ENCODE results near the gene KRTAP2-4. TPM values are rescaled to one million over a fixed set of nuclear protein-coding genes. Genes with fewer than 3 reads are reported as not detected.
"Not testable (repeated sequence)": the region's sequence is repeated elsewhere in the genome, so short reads cannot be mapped to it uniquely, and the experiment has no call there.

KRTAP2-4 gene
- not detected for polyA plus RNA-seq (2013, experiment 1 of 2; ENCODE audit: insufficient read length)
- polyA plus RNA-seq (2013, experiment 2 of 2; ENCODE audit: insufficient read length): 0.18 TPM

- DNase-seq: peak; percentile 91
Measured at GRCh38 chr17:41065829-41066624, at the start of gene KRTAP2-4. KRTAP2-4 (minus strand) TSS chr17:41065879; CDS start chr17:41065845, 34 bp downstream.

- no peak for DNase-seq
Measured at GRCh38 chr17:41111151-41111885, 45.6 kb upstream of the KRTAP2-4 start.

GRCh38 chr17:41108728-41109386, 43.2 kb upstream of the KRTAP2-4 start:
- DNase-seq: not testable (repeated sequence)

GRCh38 chr17:41107941-41108450, 42.3 kb upstream of the KRTAP2-4 start:
- peak; percentile 53 for DNase-seq

DNA sequence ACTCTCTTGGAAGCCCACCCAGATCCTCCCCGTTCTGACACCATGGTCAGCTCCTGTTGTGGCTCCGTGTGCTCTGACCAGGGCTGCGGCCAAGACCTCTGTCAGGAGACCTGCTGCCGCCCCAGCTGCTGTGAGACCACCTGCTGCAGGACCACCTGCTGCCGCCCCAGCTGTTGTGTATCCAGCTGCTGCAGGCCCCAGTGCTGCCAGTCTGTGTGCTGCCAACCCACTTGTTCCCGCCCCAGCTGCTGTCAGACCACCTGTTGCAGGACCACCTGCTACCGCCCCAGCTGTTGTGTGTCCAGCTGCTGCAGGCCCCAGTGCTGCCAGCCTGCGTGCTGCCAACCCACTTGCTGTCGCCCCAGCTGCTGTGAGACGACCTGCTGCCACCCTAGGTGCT, 39.7 kb upstream of the KRTAP2-4 start, which contains the start of gene KRTAP4-9:
TSS of gene KRTAP4-9 (plus strand) at position 43 of the 400 bp plus-strand sequence. CDS start at position 43, 0 bp downstream.
- not testable (repeated sequence) for DNase-seq

DNA sequence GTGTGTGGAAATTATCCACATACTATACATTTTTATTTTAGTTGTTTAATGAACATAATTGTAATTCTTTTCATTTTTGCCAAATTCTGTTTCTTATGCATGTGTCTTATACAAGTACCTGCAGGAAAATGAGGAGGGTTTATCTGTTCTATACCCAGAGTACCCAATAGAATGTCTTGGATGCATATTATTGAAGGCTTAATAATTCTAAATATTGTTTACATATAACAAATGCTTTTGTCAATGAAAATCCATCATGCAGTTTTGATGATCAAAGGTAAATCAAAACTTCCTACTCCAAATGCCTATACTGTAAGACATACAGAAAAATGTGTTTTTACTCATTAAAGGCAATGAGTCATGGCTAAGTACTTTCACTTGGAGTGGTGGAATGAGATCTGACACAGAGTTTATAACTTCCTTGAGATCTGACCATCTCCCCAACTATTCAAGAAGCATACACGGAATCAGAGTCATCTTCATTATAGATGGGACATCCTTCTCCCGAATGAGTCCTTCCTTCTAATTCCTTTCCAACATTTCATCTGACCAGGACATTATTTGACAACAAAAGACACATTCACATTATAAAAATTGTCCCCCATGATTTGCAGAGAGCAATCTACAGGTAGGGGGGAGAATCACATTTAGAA, 38.8 kb upstream of the KRTAP2-4 start:
- peak; percentile 89 for DNase-seq

DNA sequence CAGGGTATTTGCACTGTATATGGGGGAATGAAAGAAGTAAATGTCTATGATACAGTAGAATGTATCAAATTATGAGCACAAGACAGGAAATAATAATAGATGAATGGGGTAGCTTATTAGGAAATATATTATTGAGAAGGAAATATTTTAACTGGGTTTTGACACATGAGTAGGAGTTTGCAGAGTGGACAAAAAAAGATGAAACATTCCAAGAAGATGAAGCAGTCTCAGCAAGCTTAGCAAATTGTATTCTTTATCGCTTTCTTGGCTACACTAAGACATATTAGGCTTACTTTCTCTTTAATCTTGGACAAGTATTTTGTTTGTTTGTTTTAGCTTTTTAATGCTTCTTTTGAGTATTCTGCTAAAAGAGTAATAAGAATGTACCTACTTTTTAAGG, 38.2 kb upstream of the KRTAP2-4 start:
- DNase-seq: peak; percentile 24

- DNase-seq: no peak
Measured at GRCh38 chr17:41101586-41102259, 36.0 kb upstream of the KRTAP2-4 start, which contains the start of gene KRTAP4-16. KRTAP4-16 (minus strand) TSS chr17:41102209; CDS start chr17:41102209, 0 bp downstream.

DNA sequence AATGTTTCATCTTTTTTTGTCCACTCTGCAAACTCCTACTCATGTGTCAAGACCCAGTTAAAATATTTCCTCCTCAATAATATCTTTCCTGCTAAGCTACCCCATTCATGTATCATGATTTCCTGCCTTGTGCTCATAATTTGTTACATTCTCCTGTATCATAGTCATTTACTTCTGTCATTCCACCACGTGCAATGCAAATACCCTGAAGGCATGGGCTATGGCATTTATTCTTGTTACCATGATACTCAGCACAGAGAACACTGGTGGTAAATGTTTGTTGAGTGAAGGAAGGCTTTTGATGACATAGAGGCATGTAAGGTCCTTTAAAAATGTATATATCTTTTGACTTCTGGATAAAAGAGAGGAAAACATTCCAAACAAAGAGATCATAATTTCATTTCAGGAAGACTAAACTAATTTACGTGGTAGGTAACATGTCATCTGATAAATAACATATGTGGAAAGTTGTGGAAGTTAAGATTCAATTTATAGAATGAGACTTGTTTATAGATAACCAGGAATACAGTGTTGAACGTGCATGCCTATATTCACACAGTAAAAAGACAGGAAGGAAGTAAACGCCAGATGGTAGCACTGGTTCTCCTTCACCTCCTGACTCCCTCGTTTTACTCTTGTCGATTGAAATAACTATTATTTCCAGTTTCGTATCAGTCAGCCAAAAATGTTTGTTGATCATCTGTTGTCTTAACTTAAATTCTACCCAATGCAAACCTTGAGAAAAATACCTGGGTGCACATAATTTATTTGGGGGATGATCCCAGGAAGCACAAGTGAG, 34.2 kb upstream of the KRTAP2-4 start:
- DNase-seq: peak; percentile 95

DNA sequence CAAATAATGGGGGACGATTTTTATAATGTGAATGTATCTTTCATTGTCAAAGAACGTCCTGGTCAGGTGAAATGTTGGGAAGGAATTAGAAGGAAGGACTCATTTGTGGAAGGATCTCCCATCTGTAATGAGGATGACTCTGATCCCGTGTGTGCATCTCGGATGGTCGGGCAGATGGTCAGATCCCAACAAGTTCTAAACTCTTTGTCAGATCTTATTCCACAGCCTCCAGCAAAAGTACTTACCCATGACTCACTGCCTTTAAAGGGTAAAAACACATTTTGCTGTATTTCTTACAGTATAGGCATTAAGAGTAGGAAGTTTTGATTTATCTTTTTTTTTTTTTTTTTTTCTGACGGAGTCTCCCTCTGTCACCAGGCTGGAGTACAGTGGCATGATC, 32.8 kb upstream of the KRTAP2-4 start:
- DNase-seq: peak; percentile 79

DNA sequence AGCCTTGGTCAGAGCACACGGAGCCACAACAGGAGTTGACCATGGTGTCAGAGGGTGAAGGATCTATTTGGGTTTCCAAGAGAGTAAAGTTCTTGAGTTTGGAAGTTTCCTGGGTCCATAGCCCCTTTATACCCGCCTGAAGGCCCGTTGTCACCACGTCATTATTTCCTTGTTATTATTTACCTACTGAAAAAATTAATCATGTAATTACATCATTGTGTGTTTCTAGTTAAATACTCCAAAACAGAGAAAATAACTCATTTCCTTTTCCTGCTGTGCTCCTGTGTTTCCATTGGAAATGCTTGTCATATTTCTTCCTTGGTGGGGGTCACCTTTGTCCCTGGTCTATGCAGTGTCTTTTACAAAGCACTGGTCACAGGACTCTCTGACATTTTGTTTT, 32.4 kb upstream of the KRTAP2-4 start, which contains the start of gene KRTAP4-8:
TSS of gene KRTAP4-8 (minus strand) at position 101 of the 400 bp plus-strand sequence. CDS start at position 43, 58 bp downstream.
- peak; percentile 7 for DNase-seq

GRCh38 chr17:41096055-41096454, 30.4 kb upstream of the KRTAP2-4 start:
- no peak for DNase-seq

DNA sequence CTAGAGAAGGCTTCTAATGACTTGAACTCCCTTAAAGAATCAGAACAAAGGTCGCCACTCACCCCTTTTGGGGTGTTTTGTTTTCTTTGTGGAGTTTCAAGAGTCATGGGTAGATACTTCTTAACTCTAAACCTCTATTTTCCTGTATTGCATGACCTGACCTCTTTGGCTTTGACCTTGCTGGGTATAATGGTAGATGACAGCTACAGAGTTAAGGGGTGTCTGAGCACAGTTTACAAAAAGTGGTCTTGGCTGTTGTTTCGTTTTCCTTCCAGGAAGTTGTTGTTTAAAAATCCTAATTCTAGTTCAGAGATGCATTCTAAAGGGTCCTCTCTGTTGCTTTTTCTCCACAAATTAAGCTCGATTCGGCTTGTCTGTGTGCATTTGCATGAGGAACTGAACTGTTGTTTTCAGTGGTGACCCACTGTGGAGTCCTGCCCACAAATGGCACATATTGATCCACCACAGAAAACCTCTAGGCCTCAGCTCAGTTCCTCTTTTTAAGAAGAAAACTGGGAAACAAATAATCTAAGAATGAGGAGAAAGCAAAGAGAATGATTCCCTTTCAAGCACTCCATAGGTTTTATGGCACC, 23.2 kb upstream of the KRTAP2-4 start:
- DNase-seq: not testable (repeated sequence)

DNA sequence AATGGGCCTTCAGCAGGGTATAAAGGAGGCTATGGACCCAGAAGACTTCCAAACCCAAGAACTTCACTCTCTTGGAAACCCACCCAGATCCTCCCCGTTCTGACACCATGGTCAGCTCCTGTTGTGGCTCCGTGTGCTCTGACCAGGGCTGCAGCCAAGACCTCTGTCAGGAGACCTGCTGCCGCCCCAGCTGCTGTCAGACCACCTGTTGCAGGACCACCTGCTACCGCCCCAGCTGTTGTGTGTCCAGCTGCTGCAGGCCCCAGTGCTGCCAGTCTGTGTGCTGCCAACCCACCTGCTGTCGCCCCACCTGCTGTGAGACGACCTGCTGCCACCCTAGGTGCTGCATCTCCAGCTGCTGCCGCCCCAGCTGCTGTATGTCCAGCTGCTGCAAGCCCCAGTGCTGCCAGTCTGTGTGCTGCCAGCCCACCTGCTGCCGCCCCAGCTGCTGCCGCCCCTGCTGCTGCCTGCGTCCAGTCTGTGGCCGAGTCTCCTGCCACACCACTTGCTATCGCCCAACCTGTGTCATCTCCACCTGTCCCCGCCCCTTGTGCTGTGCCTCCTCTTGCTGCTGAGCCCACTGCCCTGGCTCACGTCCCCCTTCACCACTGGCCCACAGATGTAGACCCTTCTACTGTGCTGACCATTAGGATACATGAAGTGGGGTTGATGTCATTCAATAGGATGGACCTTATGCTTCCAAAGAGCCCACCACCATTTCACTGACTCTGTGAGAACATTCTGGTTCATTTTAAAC, 18.6 kb upstream of the KRTAP2-4 start, which contains the start of gene KRTAP4-7:
TSS of gene KRTAP4-7 (plus strand) at position 51 of the 757 bp plus-strand sequence. CDS start at position 108, 57 bp downstream.
- not testable (repeated sequence) for DNase-seq

DNA sequence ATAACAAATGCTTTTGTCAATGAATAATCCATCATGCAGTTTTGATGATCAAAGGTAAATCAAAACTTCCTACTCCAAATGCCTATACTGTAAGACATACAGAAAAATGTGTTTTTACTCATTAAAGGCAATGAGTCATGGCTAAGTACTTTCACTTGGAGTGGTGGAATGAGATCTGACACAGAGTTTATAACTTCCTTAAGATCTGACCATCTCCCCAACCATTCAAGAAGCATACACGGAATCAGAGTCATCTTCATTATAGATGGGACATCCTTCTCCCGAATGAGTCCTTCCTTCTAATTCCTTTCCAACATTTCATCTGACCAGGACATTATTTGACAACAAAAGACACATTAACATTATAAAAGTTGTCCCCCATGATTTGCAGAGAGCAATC, 17.7 kb upstream of the KRTAP2-4 start:
- peak; percentile 86 for DNase-seq

GRCh38 chr17:41082626-41083025, 16.9 kb upstream of the KRTAP2-4 start:
- DNase-seq: no peak

DNA sequence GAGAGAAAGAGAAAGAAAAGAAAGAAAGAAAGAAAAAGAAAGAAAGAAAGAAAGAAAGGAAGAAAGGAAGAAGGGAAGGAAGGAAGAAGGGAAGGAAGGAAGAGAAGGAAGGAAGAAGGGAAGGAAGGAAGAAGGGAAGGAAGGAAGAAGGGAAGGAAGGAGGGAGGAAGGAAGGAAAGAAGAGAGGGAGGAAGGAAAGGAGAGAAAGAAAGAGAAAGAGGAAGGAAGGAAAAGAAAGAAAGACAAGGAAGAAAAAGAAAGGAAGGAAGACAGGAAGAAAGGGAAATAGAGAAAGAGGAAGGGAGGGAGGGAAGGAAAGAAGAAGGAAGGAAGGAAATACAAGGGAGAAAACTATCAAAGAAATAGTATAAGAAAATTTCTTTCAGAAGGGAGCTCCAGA, 11.1 kb upstream of the KRTAP2-4 start:
- no peak for DNase-seq

- no peak for DNase-seq
Measured at GRCh38 chr17:41073676-41074075, 8.0 kb upstream of the KRTAP2-4 start.
